H1 (cell line): ENCODE data around the gene KCNQ1OT1. TPM values are rescaled to one million over a fixed set of nuclear protein-coding genes. Genes with fewer than 3 reads are reported as not detected.
A peak's percentile ranks its signal among the peaks of the same experiment; 100 is the strongest.

Experiments
- CTCF ChIA-PET: fragments of 300-600 bp; sonication (Branson Sonifier 250); formaldehyde crosslinking; loops from one replicate; lab custom pipeline; 2021; ENCODE audit not compliant: partially characterized antibody; lab: Charles Lee
- POLR2A ChIA-PET: fragments of 300-600 bp; sonication (Branson Sonifier 250); formaldehyde crosslinking; loops from one replicate; lab custom pipeline; 2021; ENCODE audit warnings: inconsistent platforms; ENCODE audit not compliant: partially characterized antibody; lab: Charles Lee
- DNase-seq, 2 experiments: peaks; one replicate each; pipeline versions ENCODE4 v3.0.0 to v3.0.0-alpha.2; 2010 to 2022; ENCODE audit warnings: low spot score in 2 of 2, low read depth in 1 of 2, mixed read lengths in 1 of 2
- FAIRE-seq: peaks from 2 replicates; lab custom pipeline; 2011; peaks lifted over from hg19 to GRCh38; lab: Jason Lieb, UNC
- H2AFZ ChIP-seq: 2 replicates; pipeline ENCODE4 v1.8.1; 2012; ENCODE audit warnings: low read length, inconsistent platforms
- H2AK5ac ChIP-seq: 2 replicates; pipeline ENCODE4 v1.6.1; 2013; ENCODE audit warnings: low read depth, low read length
- H2BK120ac ChIP-seq: replicated peaks from 2 replicates; pipeline ENCODE3; 2013; ENCODE audit warnings: low read depth, low read length, inconsistent platforms
- H2BK12ac ChIP-seq: 2 replicates; pipeline ENCODE4 v1.6.1; 2013; ENCODE audit warnings: low read depth, low read length
- H2BK15ac ChIP-seq: 2 replicates; pipeline ENCODE4 v1.6.1; 2013; ENCODE audit warnings: low read length
- H2BK20ac ChIP-seq: 2 replicates; pipeline ENCODE4 v1.6.1; 2013; ENCODE audit warnings: low read length
- H2BK5ac ChIP-seq: 2 replicates; pipeline ENCODE4 v1.6.1; 2013; ENCODE audit warnings: low read depth, low read length
- H3K14ac ChIP-seq: 2 replicates; pipeline ENCODE4 v1.6.1; 2013; ENCODE audit warnings: inconsistent platforms; ENCODE audit not compliant: insufficient read length
- H3K18ac ChIP-seq: 2 replicates; pipeline ENCODE4 v1.6.1; 2013; ENCODE audit warnings: low read length; ENCODE audit errors: extremely low read depth
- H3K23ac ChIP-seq: 2 replicates; pipeline ENCODE4 v1.6.1; 2013; ENCODE audit warnings: inconsistent platforms; ENCODE audit not compliant: insufficient read length
- H3K23me2 ChIP-seq: 2 replicates; pipeline ENCODE4 v1.6.1; 2013; ENCODE audit warnings: low read depth, low read length
- H3K27ac ChIP-seq: 2 replicates; pipeline ENCODE4 v1.6.1; 2011; ENCODE audit warnings: low read depth, low read length, inconsistent platforms
- H3K27me3 ChIP-seq, 4 experiments: replicated peaks in 1 of 4; 1 replicate in 1 of 4; 2 replicates in 3 of 4; pipeline versions ENCODE4 v1.6.1 to v1.8.1; 2011 to 2013; ENCODE audit warnings: low read length in 3 of 4, mild to moderate bottlenecking in 3 of 4, inconsistent platforms in 2 of 4, mixed read lengths in 2 of 4, moderate library complexity in 1 of 4; ENCODE audit not compliant: control insufficient read depth in 3 of 4, insufficient read depth in 3 of 4; ENCODE audit errors: extremely low read depth in 1 of 4
- H3K36me3 ChIP-seq, 4 experiments: 2 replicates each; pipeline versions ENCODE4 v1.6.1 to v1.8.1; 2011 to 2013; ENCODE audit warnings: mild to moderate bottlenecking in 4 of 4, low read length in 3 of 4, moderate library complexity in 2 of 4, control low read depth in 1 of 4, inconsistent platforms in 1 of 4; ENCODE audit not compliant: insufficient read depth in 4 of 4, control insufficient read depth in 2 of 4
- H3K4ac ChIP-seq: replicated peaks from 2 replicates; pipeline ENCODE3; 2013; ENCODE audit warnings: low read length, low read depth, mixed read lengths, inconsistent platforms; ENCODE audit not compliant: insufficient read length
- H3K4me1 ChIP-seq, 4 experiments: replicated peaks in 1 of 4; 1 replicate in 1 of 4; 2 replicates in 3 of 4; pipeline versions ENCODE4 v1.6.1 to v1.8.1; 2011 to 2013; ENCODE audit warnings: low read length in 3 of 4, inconsistent platforms in 2 of 4, mixed read lengths in 1 of 4; ENCODE audit not compliant: insufficient read depth in 4 of 4, control insufficient read depth in 3 of 4
- H3K4me2 ChIP-seq, 2 experiments: 2 replicates each; pipeline versions ENCODE4 v1.6.1 to v1.8.1; 2011 to 2013; ENCODE audit warnings: low read depth in 2 of 2, low read length in 2 of 2, control low read depth in 1 of 2, inconsistent platforms in 1 of 2, mild to moderate bottlenecking in 1 of 2; ENCODE audit not compliant: insufficient read depth in 1 of 2
- H3K4me3 ChIP-seq, 4 experiments: fragments of 200-600, 300-600 bp in 1 of 4; sonication (generic), shearing (Covaris generic), sonication (Bioruptor Twin) in 1 of 4; 2 replicates each; pipeline versions ENCODE4 v1.5.1 to v1.8.1; 2011 to 2016; ENCODE audit warnings: low read length in 4 of 4, low read depth in 3 of 4, control low read depth in 2 of 4, inconsistent platforms in 2 of 4, mild to moderate bottlenecking in 2 of 4, mixed read lengths in 1 of 4, moderate library complexity in 1 of 4; ENCODE audit not compliant: insufficient read depth in 2 of 4; ENCODE audit errors: extremely low read depth in 1 of 4
- H3K56ac ChIP-seq: replicated peaks from 2 replicates; pipeline ENCODE3; 2013; ENCODE audit warnings: low read depth, mild to moderate bottlenecking, mixed read lengths, low read length, inconsistent platforms; ENCODE audit not compliant: insufficient read length
- H3K79me1 ChIP-seq: 2 replicates; pipeline ENCODE4 v1.6.1; 2013; ENCODE audit warnings: low read depth, low read length, control low read depth
- H3K79me2 ChIP-seq, 2 experiments: 2 replicates each; pipeline versions ENCODE4 v1.6.1 to v1.8.1; 2012 to 2013; ENCODE audit warnings: low read length in 2 of 2, mild to moderate bottlenecking in 2 of 2, inconsistent platforms in 1 of 2; ENCODE audit not compliant: insufficient read depth in 2 of 2, control insufficient read depth in 1 of 2
- H3K9ac ChIP-seq, 4 experiments: replicated peaks in 1 of 4; 1 replicate in 1 of 4; 2 replicates in 3 of 4; pipeline versions ENCODE4 v1.6.1 to v1.8.1; 2011 to 2013; ENCODE audit warnings: low read depth in 3 of 4, low read length in 3 of 4, control low read depth in 2 of 4, mild to moderate bottlenecking in 2 of 4, moderate library complexity in 2 of 4, inconsistent platforms in 1 of 4; ENCODE audit errors: extremely low read depth in 1 of 4
- H3K9me3 ChIP-seq, 2 experiments: 2 replicates each; pipeline versions ENCODE4 v1.6.1 to v1.8.1; 2012 to 2013; ENCODE audit warnings: mild to moderate bottlenecking in 2 of 2, moderate library complexity in 2 of 2, control low read depth in 1 of 2, inconsistent platforms in 1 of 2, low read depth in 1 of 2, low read length in 1 of 2, mixed read lengths in 1 of 2; ENCODE audit not compliant: insufficient read depth in 2 of 2
- H4K20me1 ChIP-seq, 2 experiments: replicated peaks in 1 of 2; 2 replicates each; pipeline versions ENCODE3 to v1.8.1; 2011 to 2013; ENCODE audit warnings: inconsistent platforms in 2 of 2, low read length in 2 of 2, mild to moderate bottlenecking in 1 of 2; ENCODE audit not compliant: insufficient read depth in 2 of 2, control insufficient read depth in 1 of 2
- H4K5ac ChIP-seq: 2 replicates; pipeline ENCODE4 v1.6.1; 2013; ENCODE audit warnings: low read length, low read depth, mixed read lengths, inconsistent platforms; ENCODE audit not compliant: insufficient read length
- H4K8ac ChIP-seq: 2 replicates; pipeline ENCODE4 v1.8.0; 2013; ENCODE audit warnings: mild to moderate bottlenecking, moderate library complexity, low read length, inconsistent platforms; ENCODE audit not compliant: insufficient read depth; ENCODE audit errors: extremely low read depth
- H4K91ac ChIP-seq: replicated peaks from 2 replicates; pipeline ENCODE3; 2013; ENCODE audit warnings: low read length, mixed read lengths, inconsistent platforms; ENCODE audit not compliant: insufficient read length
- ATF3 ChIP-seq: IDR thresholded peaks from 2 replicates; pipeline ENCODE4 v1.6.1; 2011; ENCODE audit warnings: low read depth, mild to moderate bottlenecking, low read length; ENCODE audit not compliant: insufficient read depth
- EGR1 ChIP-seq: IDR thresholded peaks from 2 replicates; pipeline ENCODE4 v1.6.1; 2011; ENCODE audit warnings: low read depth, low read length, borderline replicate concordance
- FOSL1 ChIP-seq: IDR thresholded peaks from 2 replicates; pipeline ENCODE4 v1.6.1; 2011; ENCODE audit warnings: mild to moderate bottlenecking, low read depth, low read length, moderate library complexity; ENCODE audit not compliant: insufficient read depth
- HDAC6 ChIP-seq: IDR thresholded peaks from one replicate; pipeline ENCODE4 v1.7.1; 2012; ENCODE audit warnings: low read depth, mild to moderate bottlenecking, inconsistent platforms, low read length, moderate library complexity
- KDM1A ChIP-seq: fragments of 200-600, 300-600 bp; sonication (generic); IDR thresholded peaks from 2 replicates; pipeline ENCODE4 v1.7.1; 2016; ENCODE audit warnings: mild to moderate bottlenecking, low read length, borderline replicate concordance
- KDM5A ChIP-seq: fragments of 200-600 bp; IDR thresholded peaks from 2 replicates; pipeline ENCODE4 v1.7.1; 2012; ENCODE audit warnings: mild to moderate bottlenecking, low read length, inconsistent platforms, mixed read lengths
- POLR2A ChIP-seq, 2 experiments: IDR thresholded peaks; 1 replicate in 1 of 2; 2 replicates in 1 of 2; pipeline ENCODE4 v1.6.1; 2011; ENCODE audit warnings: low read depth in 2 of 2, low read length in 2 of 2, mild to moderate bottlenecking in 2 of 2; ENCODE audit errors: control extremely low read depth in 1 of 2
- POU5F1 ChIP-seq: IDR thresholded peaks from 2 replicates; pipeline ENCODE4 v1.6.1; 2011; ENCODE audit warnings: low read depth, mild to moderate bottlenecking, low read length, moderate library complexity
- RBBP5 ChIP-seq: IDR thresholded peaks from 2 replicates; pipeline ENCODE4 v1.7.1; 2012; ENCODE audit warnings: low read depth, mild to moderate bottlenecking, inconsistent platforms, low read length, moderate library complexity, borderline replicate concordance
- SIX5 ChIP-seq: IDR thresholded peaks from 2 replicates; pipeline ENCODE4 v1.6.1; 2011; ENCODE audit warnings: mild to moderate bottlenecking, low read depth, low read length
- SRF ChIP-seq: IDR thresholded peaks from 2 replicates; pipeline ENCODE4 v1.6.1; 2011; ENCODE audit warnings: mild to moderate bottlenecking, low read depth, low read length, moderate library complexity
- USF2 ChIP-seq: IDR thresholded peaks from 2 replicates; pipeline ENCODE4 v1.6.1; 2011; ENCODE audit warnings: low read length, improper control_type of control experiment
- WGBS, 2 experiments: shearing (Covaris generic) in 1 of 2; methylation state at CpG; one replicate each; pipeline versions ENCODE4 v1.1.6 to v1.1.7; 2013 to 2015; ENCODE audit warnings: low lambda C conversion rate in 2 of 2, mixed read lengths in 2 of 2, inconsistent platforms in 1 of 2, low coverage in 1 of 2, missing lambda C conversion rate in 1 of 2; ENCODE audit not compliant: insufficient replicate concordance in 2 of 2, insufficient coverage in 1 of 2, insufficient read length in 1 of 2; ENCODE audit errors: extremely low coverage in 1 of 2, missing lambda C conversion rate in 1 of 2; 5-methylcytosine and 5-hydroxymethylcytosine counted together
- polyA plus RNA-seq, 7 experiments: library from polyadenylated mRNA; depleted of rRNA in 3 of 7; stranded (reverse) in 5 of 7; unstranded in 2 of 7; fragments of >200 nt in 5 of 7; fragments of 200-250 nt in 2 of 7; gene quantifications; 1 replicate in 5 of 7; 2 replicates in 1 of 7; 4 replicates in 1 of 7; pipeline versions ENCODE4 v1.2.1 to v1.2.3, GENCODE V29; 2011 to 2013; ENCODE audit warnings: missing spikeins in 2 of 7, mixed read lengths in 2 of 7
- total RNA-seq: library from RNA; stranded (reverse); fragmentation: NEBNext Ultra II Directional; extraction: Animal tissue kit (Norgen Biotek cat#: 25700); gene quantifications from 2 replicates; pipeline ENCODE4 v1.2.1, GENCODE V29; 2021

KCNQ1OT1 gene
- total and polyA plus RNA-seq, 2 of the 8 experiments (the other 6 are each of a cell fraction or from before 2014, with no cell fraction given) = 0.21 to 1.2 TPM

GRCh38 chr11:2732261-2732939, 32.6 kb upstream of the KCNQ1OT1 start:
- H3K18ac ChIP-seq = no peak overlapping the region
- H2BK120ac ChIP-seq = no peak overlapping the region
- ChIA-PET POLR2A (interaction anchor here (1.0 kb wide), 1 partner anchor 12 kb away, joined by 3 read pairs; no protein-coding TSS in a partner anchor), CTCF (interaction anchor here (0.6 to 2.1 kb wide), 3 partner anchors 14 to 154 kb away, joined by 3 to 4 read pairs (median 3); no protein-coding TSS in a partner anchor)
- no peaks in the 10 kb centered on the region for H4K20me1 ChIP-seq
- H3K23ac ChIP-seq = no peak overlapping the region
- peaks cover 4 to 10% of the 10 kb centered on the region in 2 experiments for H3K9me3 ChIP-seq
- H3K4ac ChIP-seq = no peak overlapping the region
- no peak overlapping the region for H4K8ac ChIP-seq
- FAIRE-seq (no peak), DNase-seq (no peak)
- no peaks in the 10 kb centered on the region for H3K4me1 ChIP-seq
- no peak overlapping the region for H3K56ac ChIP-seq
- no peak overlapping the region for H2BK20ac ChIP-seq
- H3K23me2 ChIP-seq = no peaks in the 10 kb centered on the region
- H3K27ac ChIP-seq = no peak overlapping the region
- H3K36me3 ChIP-seq = no peaks in the 10 kb centered on the region
- no peak overlapping the region for H3K9ac ChIP-seq
- no peak overlapping the region for H2AFZ ChIP-seq
- H3K14ac ChIP-seq = no peak overlapping the region
- no peak overlapping the region for H2BK5ac ChIP-seq
- no peak overlapping the region for H2AK5ac ChIP-seq
- H3K79me2 ChIP-seq = no peaks in the 10 kb centered on the region
- no peak overlapping the region for H3K4me3 ChIP-seq
- no peak overlapping the region for H4K91ac ChIP-seq
- no peak overlapping the region; the same call in 1 of the 2 replicates for H2BK12ac ChIP-seq
- H3K4me2 ChIP-seq = no peak overlapping the region
- H3K27me3 ChIP-seq = peaks cover 0 to 47% (median 22%) of the 10 kb centered on the region in 4 experiments; a peak in 6 of 7 replicates
- WGBS, 2 experiments = 88% methylated on average over 21 of the region's 32 CpGs; no CpG with 5 or more reads in 1 of the 2 experiments
- H3K79me1 ChIP-seq = no peaks in the 10 kb centered on the region
- H4K5ac ChIP-seq = no peak overlapping the region
- 0 out of 2 replicates have a peak overlapping the region, but pooled peaks have one; percentile 16 for H2BK15ac ChIP-seq
- TF ChIP-seq EGR1 (no peak), KDM1A (no peak), KDM5A (no peak), POLR2A (IDR thresholded peaks at IDR 0.05; ENCODE audit: control extremely low read depth in 1 of 2, low read depth in 2 of 2, low read length in 2 of 2) (no peak), POU5F1 (no peak), USF2 (no peak), HDAC6 (no peak), FOSL1 (no peak), RBBP5 (no peak), ATF3 (no peak), SIX5 (no peak), SRF (no peak)
